Stimulated activated CD8-positive, alpha-beta memory T cell treated with anti-CD3 and anti-CD28 coated beads, Interleukin-12 subunit alpha, Interleukin-12 subunit beta, amount 100 ng/mL, for 24 hours (primary cell): ENCODE data around the gene YAF2.

Experiments
- DNase-seq: peaks from one replicate; pipeline ENCODE4 v3.0.0-alpha.2; 2020; ENCODE audit errors: extremely low read depth

YAF2 gene

GRCh38 chr12:42238240-42239140 is at the start of gene YAF2:
TSS of gene YAF2 (minus strand) at chr12:42238248. CDS start at chr12:42238180, 68 bp downstream.
- peak; percentile 77 for DNase-seq

DNA sequence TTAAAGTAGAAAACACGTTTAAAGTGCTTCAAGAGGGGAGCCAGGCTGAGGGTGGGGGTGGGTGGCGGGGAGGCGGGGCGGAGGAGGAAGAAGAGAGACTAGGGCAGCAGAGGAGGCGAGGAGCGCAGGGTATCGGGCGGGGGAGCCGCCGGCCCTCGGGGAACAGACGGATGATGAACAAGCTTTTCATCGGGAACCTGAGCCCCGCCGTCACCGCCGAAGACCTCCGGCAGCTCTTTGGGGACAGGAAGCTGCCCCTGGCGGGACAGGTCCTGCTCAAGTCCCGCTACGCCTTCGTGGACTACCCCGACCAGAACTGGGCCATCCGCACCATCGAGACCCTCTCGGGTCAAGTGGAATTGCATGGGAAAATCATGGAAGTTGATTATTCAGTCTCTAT is 48.7 kb upstream of the YAF2 start:
- DNase-seq = no peak

GRCh38 chr12:42285431-42285830 is 47.4 kb upstream of the YAF2 start:
- DNase-seq = no peak

DNA sequence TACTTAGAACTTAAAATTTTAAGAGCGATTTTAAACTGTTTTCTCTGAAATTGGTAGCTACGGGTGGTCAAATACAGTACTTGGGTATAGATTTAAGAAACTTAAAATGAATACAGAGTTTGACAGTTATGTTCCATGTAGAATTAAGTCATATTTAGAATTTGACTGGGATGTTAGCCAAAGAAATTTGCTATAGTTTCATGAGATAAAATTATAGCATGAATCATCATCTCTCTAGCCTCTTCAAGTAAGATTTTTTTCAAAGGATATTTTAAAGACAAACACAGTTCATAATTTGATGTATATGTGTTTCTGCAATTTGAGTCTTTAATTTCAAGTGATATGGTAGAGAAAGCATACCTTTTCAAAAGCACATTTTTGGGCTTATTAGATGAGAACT is 46.8 kb upstream of the YAF2 start:
- DNase-seq = no peak

DNA sequence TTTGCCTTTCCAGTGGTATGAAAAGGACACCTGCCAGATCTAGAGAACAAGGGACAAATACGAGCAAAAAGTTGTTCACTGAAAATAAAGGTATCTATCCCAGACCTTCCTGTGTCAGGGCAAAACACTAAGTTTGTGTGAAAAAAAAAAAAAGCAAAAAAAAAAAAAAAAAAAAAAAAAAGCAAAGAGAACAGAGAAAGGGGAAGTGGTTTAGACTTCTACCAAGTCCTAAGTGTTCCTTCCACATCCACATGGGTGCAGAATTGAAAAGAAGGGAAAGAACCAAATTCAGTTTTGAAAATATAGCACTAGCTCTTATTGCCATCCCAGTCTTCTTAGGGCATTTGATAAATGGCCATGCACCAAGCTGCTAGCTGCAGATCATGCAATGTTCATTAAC is 46.1 kb upstream of the YAF2 start:
- DNase-seq = no peak

- no peak for DNase-seq
These were observed 45.7 kb upstream of the YAF2 start for GRCh38 chr12:42283739-42284138.

DNA sequence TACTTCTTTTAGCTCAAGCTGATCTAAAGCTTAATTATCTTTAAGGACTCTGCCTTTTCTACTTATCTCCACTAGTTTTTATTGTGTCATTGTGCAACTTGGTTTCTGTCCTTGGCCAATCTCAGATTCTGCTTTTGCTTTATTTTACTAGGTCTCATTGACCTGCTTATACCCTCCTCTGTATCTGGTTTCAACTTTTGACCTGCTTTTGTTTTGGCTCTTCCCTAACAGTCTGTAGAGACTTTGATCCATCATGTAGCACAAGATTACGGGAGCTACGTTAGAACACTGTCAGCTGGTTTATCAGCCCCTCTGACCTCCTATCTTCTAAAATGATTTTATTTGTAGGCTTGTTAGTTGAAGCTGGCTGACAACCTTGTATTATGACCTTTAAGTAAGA is 44.2 kb upstream of the YAF2 start:
- DNase-seq = no peak

GRCh38 chr12:42281844-42282243 is 43.8 kb upstream of the YAF2 start:
- no peak for DNase-seq

DNA sequence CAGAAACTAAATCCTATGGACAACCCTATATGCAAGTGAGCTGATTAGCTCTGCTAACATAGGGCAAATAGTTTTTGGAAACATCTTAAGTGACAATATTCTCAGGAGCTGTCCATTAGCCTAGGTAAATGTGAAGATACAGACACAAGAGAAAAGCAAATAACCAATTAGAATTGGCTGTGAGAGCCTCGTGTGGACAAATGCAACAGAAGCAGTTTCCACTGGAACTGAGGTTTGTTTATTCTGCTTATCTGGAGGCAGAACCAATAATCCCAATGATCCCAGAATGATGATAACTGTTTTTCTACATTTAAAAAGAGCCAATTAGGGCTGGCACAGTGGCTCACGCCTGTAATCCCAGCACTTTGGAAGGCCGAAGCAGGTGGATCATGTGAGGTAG is 43.2 kb upstream of the YAF2 start:
- DNase-seq = no peak

DNA sequence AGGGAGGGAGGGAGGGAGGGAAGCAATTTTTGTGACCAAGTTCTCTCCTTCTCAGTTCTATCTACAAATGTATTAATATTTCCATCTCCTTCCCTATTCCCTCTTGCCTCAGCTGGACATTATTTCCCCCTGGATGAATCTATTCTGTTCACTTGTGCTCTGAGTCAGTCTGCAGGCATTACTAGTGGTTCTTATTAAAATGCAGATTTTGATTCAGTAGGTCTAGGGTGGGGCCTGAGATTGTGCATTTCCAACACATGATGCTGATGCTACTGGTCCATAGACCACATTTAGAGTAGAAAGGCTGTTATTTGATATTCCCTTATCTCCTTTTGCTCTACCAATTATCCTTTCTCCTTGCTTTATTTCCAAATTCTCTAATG is 40.1 kb upstream of the YAF2 start:
- no peak for DNase-seq

GRCh38 chr12:42277396-42278127 is 39.5 kb upstream of the YAF2 start:
- no peak for DNase-seq

DNA sequence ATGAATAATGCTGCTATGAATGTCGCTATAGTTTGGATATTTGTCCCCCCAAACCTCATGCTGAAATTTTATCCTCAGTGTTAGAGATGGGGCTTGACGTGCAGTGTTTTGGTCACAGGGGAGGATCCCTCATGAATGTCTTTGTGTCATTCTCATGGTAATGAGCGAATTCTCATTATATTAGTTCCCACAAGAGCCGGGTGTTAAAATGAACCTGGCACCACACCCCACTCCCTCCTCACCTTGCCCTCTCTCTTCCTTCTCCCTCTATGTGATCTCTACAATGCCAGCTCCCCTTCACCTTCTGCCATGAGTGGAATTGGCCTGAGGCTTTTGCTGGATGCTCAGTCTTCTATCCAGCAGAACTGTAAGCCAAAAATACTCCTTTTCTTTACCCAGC is 37.5 kb upstream of the YAF2 start:
- no peak for DNase-seq

GRCh38 chr12:42273706-42274105 is 35.7 kb upstream of the YAF2 start:
- no peak for DNase-seq

DNA sequence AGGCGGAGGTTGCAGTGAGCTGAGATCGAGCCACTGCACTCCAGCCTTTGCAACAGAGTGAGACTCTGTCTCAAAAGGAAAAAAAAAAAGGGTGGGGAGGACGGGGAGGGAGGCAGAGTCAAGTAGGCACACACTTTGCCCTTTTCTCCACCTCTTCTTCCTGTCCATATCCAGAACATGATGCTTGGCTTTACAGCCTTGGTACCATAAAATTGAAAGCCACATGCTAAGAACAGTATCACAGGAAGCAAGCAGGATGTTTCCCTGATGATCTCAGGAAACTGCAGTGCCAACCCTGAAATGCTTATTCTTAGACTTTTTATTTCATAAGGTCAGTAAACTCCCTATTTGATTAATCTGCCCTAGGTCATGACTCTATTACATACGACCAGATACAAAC is 32.5 kb upstream of the YAF2 start:
- no peak for DNase-seq

- DNase-seq = no peak
These were observed 29.6 kb upstream of the YAF2 start for GRCh38 chr12:42267413-42268190.

- no peak for DNase-seq
These were observed 28.7 kb upstream of the YAF2 start for GRCh38 chr12:42266579-42267230.

- no peak for DNase-seq
These were observed 24.2 kb upstream of the YAF2 start for GRCh38 chr12:42262271-42262670.

GRCh38 chr12:42261708-42262107 is 23.7 kb upstream of the YAF2 start:
- no peak for DNase-seq

- DNase-seq = no peak
These were observed 22.5 kb upstream of the YAF2 start for GRCh38 chr12:42260518-42260917.

DNA sequence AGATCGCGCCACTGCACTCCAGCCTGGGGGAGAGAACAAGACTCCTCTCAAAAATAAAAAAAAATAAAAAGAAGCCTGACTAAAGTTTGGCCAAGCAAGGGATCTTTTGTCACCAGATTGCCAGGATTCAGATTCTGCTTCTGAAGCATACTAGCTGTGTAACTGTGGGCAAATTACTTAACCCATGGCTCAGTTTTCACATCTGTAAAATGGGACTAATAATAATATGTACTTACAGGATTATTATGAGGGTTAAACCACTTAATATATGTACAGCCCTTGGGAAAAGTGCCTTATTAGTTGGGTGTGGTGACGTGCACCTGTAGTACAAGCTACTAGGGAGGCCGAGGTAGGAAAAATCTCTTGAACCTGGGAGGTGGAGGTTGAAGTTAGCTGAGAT is 21.7 kb upstream of the YAF2 start:
- no peak for DNase-seq

GRCh38 chr12:42255866-42256261 is 17.8 kb upstream of the YAF2 start:
- no peak for DNase-seq
